A673 (cell line): ENCODE measurements around the gene PBX1.

Experiments used
- CTCF ChIP-seq: fragments of 300-800, 200-600 bp; sonication (generic); conservative IDR thresholded peaks from 2 replicates; pipeline ENCODE4 v1.5.1; 2017; ENCODE audit warnings: low read depth, mild to moderate bottlenecking, antibody characterized with exemption, low read length, moderate library complexity, mixed read lengths
- EZH2 ChIP-seq: fragments of 200-600 bp; sonication (generic); IDR thresholded peaks from 2 replicates; pipeline ENCODE4 v1.6.1; 2017; ENCODE audit warnings: borderline replicate concordance, low read depth, mild to moderate bottlenecking, mixed read lengths, antibody characterized with exemption, low read length; ENCODE audit not compliant: poor library complexity, severe bottlenecking

GRCh38 chr1:164838786-164839185, 279.8 kb downstream of the PBX1 start:
- no peak for TF ChIP-seq CTCF
- TF ChIP-seq EZH2: no peak
